ENCODE data around the gene SHMT2. TPM values are rescaled to one million over a fixed set of nuclear protein-coding genes. Genes with fewer than 3 reads are reported as not detected.

SHMT2 gene
- total and polyA plus RNA-seq, 9 of the 15 experiments (the other 6 are each of a cell fraction or from before 2014, with no cell fraction given), result 46.1 to 319 (median 115) TPM

- Histone ChIP-seq H3K4me2 (ENCODE audit: insufficient read depth, low read length) (peak overlapping the region; percentile 55), H3K9ac (ENCODE audit: insufficient read depth in 1 of 2, low read depth in 2 of 2, low read length in 2 of 2) (peak overlapping the region; percentile 51 to 66), H3K9me3 (replicated peaks; ENCODE audit: control insufficient read depth, insufficient read depth, low read depth, low read length) (no peaks in the 10 kb centered on the region), H2AFZ (ENCODE audit: low read depth, low read length) (0 out of 2 replicates have a peak overlapping the region, but pooled peaks have one; percentile 18), H3K27ac (ENCODE audit: extremely low read depth, low read depth, low read length) (peak overlapping the region; percentile 78), H3K27me3 (ENCODE audit: control insufficient read depth in 2 of 2, insufficient read depth in 2 of 2, low read length in 2 of 2) (no peaks in the 10 kb centered on the region), H3K4me3 (peak overlapping the region; percentile 9; the same call in 1 of the 2 replicates), H3K79me2 (ENCODE audit: control insufficient read depth, insufficient read depth, low read length) (no peaks in the 10 kb centered on the region), H3K36me3 (ENCODE audit: control insufficient read depth, insufficient read depth, low read length) (peaks cover 35% of the 10 kb centered on the region; the same call in 2 of the 3 replicates), H4K20me1 (replicated peaks; ENCODE audit: control insufficient read depth, insufficient read depth, low read length) (no peaks in the 10 kb centered on the region), H3K4me1 (replicated peaks in 1 of 2; ENCODE audit: control insufficient read depth in 2 of 2, insufficient read depth in 2 of 2, low read length in 2 of 2) (peaks cover 0 to 17% of the 10 kb centered on the region in 2 experiments; a peak in 4 of 5 replicates), H3K9me1 (ENCODE audit: control insufficient read depth, insufficient read depth, low read length) (no peaks in the 10 kb centered on the region)
- ATAC-seq (peak; percentile 96), DNase-seq (ENCODE audit: extremely low read depth in 1 of 4, low spot score in 3 of 4) (peak; percentile 68 to 89 (median 72)), FAIRE-seq (peak; percentile 98)
- WGBS (ENCODE audit: insufficient coverage, low coverage, missing lambda C conversion rate), result 36% methylated on average over 8 of the region's 9 CpGs
- in situ Hi-C loops (cut with MboI) (no loop called here), intact Hi-C loops (cut with micrococcal nuclease) (no loop called here)
- no TSS peak for BruUV-seq (replicated peaks)
- CTCF ChIA-PET (ENCODE audit: low intra/inter-chr PET ratio), result no interaction called here
- POLR2A ChIA-PET, result interaction anchor here (0.6 kb wide), 1 partner anchor 364 kb away, joined by 3 read pairs; no protein-coding TSS in a partner anchor
- TF ChIP-seq CXXC5 (CRISPR knock-in tag; IDR thresholded peaks at IDR 0.05), result peak; percentile 51
- peak in 1 of 2 experiments; percentile 18 for TF ChIP-seq AFF1 (IDR thresholded peaks at IDR 0.05; ENCODE audit: low read depth in 1 of 2, partially characterized antibody in 2 of 2)
- 0 out of 2 replicates have a peak, but pooled peaks have one; percentile 38 for TF ChIP-seq NBN (IDR thresholded peaks at IDR 0.05; ENCODE audit: low read depth)
- no peak for TF ChIP-seq BRF2 (IDR thresholded peaks at IDR 0.05; ENCODE audit: borderline replicate concordance, insufficient read depth, insufficient read length)
- TF ChIP-seq FOXA1 (IDR thresholded peaks at IDR 0.05; ENCODE audit: borderline replicate concordance), result no peak
- TF ChIP-seq ELF1 (tag; IDR thresholded peaks at IDR 0.05), result no peak; the same call in 1 of the 2 replicates
- no peak for TF ChIP-seq SNAPC5 (CRISPR knock-in tag; IDR thresholded peaks at IDR 0.05)
- TF ChIP-seq GTF2A2 (tag; IDR thresholded peaks at IDR 0.05), result no peak
- TF ChIP-seq CBFA2T3 (IDR thresholded peaks at IDR 0.05), result peak; percentile 37; the same call in 1 of the 2 replicates
- peak; percentile 91 for TF ChIP-seq CREM (IDR thresholded peaks at IDR 0.05; ENCODE audit: low read depth)
- TF ChIP-seq JUND (IDR thresholded peaks at IDR 0.05; ENCODE audit: borderline replicate concordance, low read depth, low read length), result peak; percentile 99
- peak; percentile 97 for TF ChIP-seq JUND (tag; IDR thresholded peaks at IDR 0.05; ENCODE audit: borderline replicate concordance, low read depth, low read length)
- TF ChIP-seq ZC3H4 (CRISPR knock-in tag; IDR thresholded peaks at IDR 0.05; ENCODE audit: borderline replicate concordance), result no peak
- peak; percentile 99 for TF ChIP-seq EGR1 (conservative IDR thresholded peaks at IDR 0.05)
- TF ChIP-seq ZNF175 (CRISPR knock-in tag; IDR thresholded peaks at IDR 0.05; ENCODE audit: low read depth), result peak; percentile 54
- TF ChIP-seq FOXK2 (conservative IDR thresholded peaks at IDR 0.05 in 1 of 2, IDR thresholded peaks at IDR 0.05 in 1 of 2; ENCODE audit: low read depth in 2 of 2), result peak; percentile 80 to 82
Measured at GRCh38 chr12:57280211-57281062, 50.9 kb downstream of the SHMT2 start.

Measured in K562 (cell line).